ENCODE results near the gene ANAPC15. TPM values are rescaled to one million over a fixed set of nuclear protein-coding genes. Genes with fewer than 3 reads are reported as not detected.

Gene ANAPC15
- total and polyA plus RNA-seq, 2 of the 4 experiments (the other 2 are of a cell fraction): 66.3 to 84.2 TPM

GRCh38 chr11:72122607-72123006 lies 10.1 kb upstream of the ANAPC15 start:
- Histone ChIP-seq H3K36me3 (ENCODE audit: control insufficient read depth, insufficient read depth, low read length) (no peaks in the 10 kb centered on the region), H3K18ac (ENCODE audit: low read depth, low read length) (no peak overlapping the region), H2BK20ac (ENCODE audit: low read depth, low read length) (no peak overlapping the region), H3K23ac (ENCODE audit: low read depth, low read length) (no peak overlapping the region), H3K9ac (ENCODE audit: low read depth, low read length) (no peak overlapping the region), H3K56ac (ENCODE audit: extremely low read depth, insufficient read depth, low read length) (no peak overlapping the region), H4K91ac (ENCODE audit: insufficient read depth, low read depth, low read length) (no peak overlapping the region), H3K9me1 (ENCODE audit: insufficient read depth, low read length) (no peaks in the 10 kb centered on the region), H4K20me1 (ENCODE audit: insufficient read depth, low read length) (no peaks in the 10 kb centered on the region), H4K5ac (ENCODE audit: low read depth, low read length) (no peak overlapping the region), H2BK15ac (ENCODE audit: low read depth, low read length) (no peak overlapping the region), H3K14ac (replicated peaks; ENCODE audit: low read depth, low read length) (no peak overlapping the region), H2BK120ac (ENCODE audit: low read depth, low read length) (no peak overlapping the region), H3K4me3 (ENCODE audit: insufficient read depth, low read depth, low read length) (no peak overlapping the region), H3K79me1 (ENCODE audit: low read depth in 1 of 2, low read length in 2 of 2) (no peaks in the 10 kb centered on the region), H3K4me1 (ENCODE audit: control insufficient read depth, insufficient read depth, low read length) (no peaks in the 10 kb centered on the region), H3K27ac (ENCODE audit: insufficient read depth, low read length) (no peak overlapping the region), H2AFZ (replicated peaks; ENCODE audit: low read length, poor library complexity) (no peak overlapping the region), H3K27me3 (ENCODE audit: control insufficient read depth, insufficient read depth, low read length) (peaks cover 2% of the 10 kb centered on the region; the same call in 1 of the 2 replicates), H2AK9ac (replicated peaks; ENCODE audit: low read depth, low read length, poor library complexity) (no peak overlapping the region), H3K9me3 (ENCODE audit: control insufficient read depth, insufficient read depth, low read length) (no peaks in the 10 kb centered on the region), H2BK5ac (ENCODE audit: low read depth, low read length, poor library complexity, severe bottlenecking) (no peak overlapping the region), H4K8ac (ENCODE audit: low read depth in 2 of 2, low read length in 2 of 2) (no peak overlapping the region), H3K4me2 (ENCODE audit: low read depth, low read length) (no peak overlapping the region), H2AK5ac (ENCODE audit: low read depth, low read length) (no peak overlapping the region), H3K4ac (ENCODE audit: low read depth, low read length) (no peak overlapping the region)
- no CpG with 5 or more reads among the region's 1 CpG for WGBS, 2 experiments (ENCODE audit: extremely low coverage in 2 of 2, insufficient read length in 1 of 2)
- intact Hi-C loops (cut with micrococcal nuclease) (no loop called here), dilution Hi-C loops (cut with HindIII; ENCODE audit: low sequenced_read_pairs, unreplicated experiment) (no loop called here), in situ Hi-C loops (cut with MboI; ENCODE audit: low sequenced_read_pairs) (no loop called here)
- ATAC-seq (ENCODE audit: low read depth) (no peak), DNase-seq (no peak)
- BruUV-seq (replicated peaks): no TSS peak
- TF ChIP-seq MXI1 (IDR thresholded peaks at IDR 0.05; ENCODE audit: borderline replicate concordance, low read depth, low read length): no peak
- no peak for TF ChIP-seq SMC3 (IDR thresholded peaks at IDR 0.05; ENCODE audit: low read depth, low read length)
- no peak for TF ChIP-seq RFX5 (IDR thresholded peaks at IDR 0.05; ENCODE audit: low read depth, low read length)
- TF ChIP-seq CHD1 (IDR thresholded peaks at IDR 0.05; ENCODE audit: low read depth, low read length): no peak
- TF ChIP-seq MAFK (IDR thresholded peaks at IDR 0.05; ENCODE audit: low read depth, low read length): no peak
- no peak for TF ChIP-seq BHLHE40 (IDR thresholded peaks at IDR 0.05; ENCODE audit: low read depth, low read length)
- TF ChIP-seq, protein P1, sequence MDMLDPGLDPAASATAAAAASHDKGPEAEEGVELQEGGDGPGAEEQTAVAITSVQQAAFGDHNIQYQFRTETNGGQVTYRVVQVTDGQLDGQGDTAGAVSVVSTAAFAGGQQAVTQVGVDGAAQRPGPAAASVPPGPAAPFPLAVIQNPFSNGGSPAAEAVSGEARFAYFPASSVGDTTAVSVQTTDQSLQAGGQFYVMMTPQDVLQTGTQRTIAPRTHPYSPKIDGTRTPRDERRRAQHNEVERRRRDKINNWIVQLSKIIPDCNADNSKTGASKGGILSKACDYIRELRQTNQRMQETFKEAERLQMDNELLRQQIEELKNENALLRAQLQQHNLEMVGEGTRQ (IDR thresholded peaks at IDR 0.05; ENCODE audit: low read depth, low read length): no peak
- TF ChIP-seq, protein P2, sequence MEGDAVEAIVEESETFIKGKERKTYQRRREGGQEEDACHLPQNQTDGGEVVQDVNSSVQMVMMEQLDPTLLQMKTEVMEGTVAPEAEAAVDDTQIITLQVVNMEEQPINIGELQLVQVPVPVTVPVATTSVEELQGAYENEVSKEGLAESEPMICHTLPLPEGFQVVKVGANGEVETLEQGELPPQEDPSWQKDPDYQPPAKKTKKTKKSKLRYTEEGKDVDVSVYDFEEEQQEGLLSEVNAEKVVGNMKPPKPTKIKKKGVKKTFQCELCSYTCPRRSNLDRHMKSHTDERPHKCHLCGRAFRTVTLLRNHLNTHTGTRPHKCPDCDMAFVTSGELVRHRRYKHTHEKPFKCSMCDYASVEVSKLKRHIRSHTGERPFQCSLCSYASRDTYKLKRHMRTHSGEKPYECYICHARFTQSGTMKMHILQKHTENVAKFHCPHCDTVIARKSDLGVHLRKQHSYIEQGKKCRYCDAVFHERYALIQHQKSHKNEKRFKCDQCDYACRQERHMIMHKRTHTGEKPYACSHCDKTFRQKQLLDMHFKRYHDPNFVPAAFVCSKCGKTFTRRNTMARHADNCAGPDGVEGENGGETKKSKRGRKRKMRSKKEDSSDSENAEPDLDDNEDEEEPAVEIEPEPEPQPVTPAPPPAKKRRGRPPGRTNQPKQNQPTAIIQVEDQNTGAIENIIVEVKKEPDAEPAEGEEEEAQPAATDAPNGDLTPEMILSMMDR (conservative IDR thresholded peaks at IDR 0.05; ENCODE audit: low read depth, low read length): no peak
- ChIA-PET POLR2A (ENCODE audit: unreplicated experiment) (no interaction called here), CTCF (no interaction called here)
